ENCODE results near the gene TOR3A. TPM values are rescaled to one million over a fixed set of nuclear protein-coding genes. Genes with fewer than 3 reads are reported as not detected.
A peak's percentile ranks its signal among the peaks of the same experiment; 100 is the strongest.

The TOR3A gene
- total and polyA plus RNA-seq, 10 of the 15 experiments (the other 5 are each of a cell fraction or from before 2014, with no cell fraction given) = 8.6 to 87.9 (median 46.3) TPM

DNA sequence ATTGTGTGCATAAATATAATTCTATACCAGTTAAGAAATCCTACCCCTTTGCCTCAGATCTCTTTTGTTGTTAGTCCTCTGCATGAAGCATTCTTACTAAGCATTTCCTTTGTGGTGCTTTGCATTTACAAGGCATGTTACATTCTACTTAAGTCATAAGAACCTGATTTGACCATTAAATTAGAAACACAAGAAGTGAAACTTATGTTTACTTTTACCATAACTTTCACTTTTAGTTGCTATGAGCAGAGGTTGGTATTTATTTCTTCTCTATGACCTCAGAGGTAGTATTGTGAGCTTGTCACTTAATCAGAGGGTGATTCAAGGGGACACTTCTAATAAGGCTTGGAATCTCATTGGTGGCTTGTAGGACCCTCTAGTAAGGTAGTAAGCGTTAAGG is 47.1 kb upstream of the TOR3A start (continued):
- TF ChIP-seq GABPA (IDR thresholded peaks at IDR 0.05; ENCODE audit: low read depth) (0 out of 2 replicates have a peak, but pooled peaks have one; percentile 37), SIN3A (IDR thresholded peaks at IDR 0.05; ENCODE audit: low read depth, low read length) (no peak), NFXL1 (IDR thresholded peaks at IDR 0.05; ENCODE audit: borderline replicate concordance) (no peak), CREM (IDR thresholded peaks at IDR 0.05; ENCODE audit: low read depth) (peak; percentile 60), SKIL (IDR thresholded peaks at IDR 0.05; ENCODE audit: low read depth, poor library complexity, severe bottlenecking) (peak; percentile 60), SUPT20H (IDR thresholded peaks at IDR 0.05; ENCODE audit: borderline replicate concordance, control insufficient read depth, low read depth, low read length) (no peak), IRF4 (IDR thresholded peaks at IDR 0.05; ENCODE audit: low read depth, low read length) (0 out of 2 replicates have a peak, but pooled peaks have one; percentile 28), BMI1 (IDR thresholded peaks at IDR 0.05; ENCODE audit: borderline replicate concordance) (no peak), HDAC2 (IDR thresholded peaks at IDR 0.05) (no peak), DPF2 (IDR thresholded peaks at IDR 0.05) (no peak), BRCA1 (IDR thresholded peaks at IDR 0.05; ENCODE audit: low read depth, low read length) (no peak), ETV6 (conservative IDR thresholded peaks at IDR 0.05 in 1 of 2, IDR thresholded peaks at IDR 0.05 in 1 of 2; ENCODE audit: borderline replicate concordance in 1 of 2, low read depth in 1 of 2) (peak in 1 of 2 experiments; percentile 46; a peak in 1 of 4 replicates), ZZZ3 (IDR thresholded peaks at IDR 0.05; ENCODE audit: control insufficient read depth, insufficient read length, low read depth) (no peak), STAT3 (IDR thresholded peaks at IDR 0.05; ENCODE audit: low read depth, low read length) (no peak), HDAC6 (IDR thresholded peaks at IDR 0.05; ENCODE audit: unreplicated experiment) (no peak), ATF3 (IDR thresholded peaks at IDR 0.05; ENCODE audit: borderline replicate concordance, extremely low read depth, low read depth, low read length) (no peak), SIX5 (IDR thresholded peaks at IDR 0.05; ENCODE audit: low read depth, low read length, severe bottlenecking) (no peak), MYB (IDR thresholded peaks at IDR 0.05; ENCODE audit: borderline replicate concordance, low read depth, low read length) (no peak)
- TF ChIP-seq, protein P1, sequence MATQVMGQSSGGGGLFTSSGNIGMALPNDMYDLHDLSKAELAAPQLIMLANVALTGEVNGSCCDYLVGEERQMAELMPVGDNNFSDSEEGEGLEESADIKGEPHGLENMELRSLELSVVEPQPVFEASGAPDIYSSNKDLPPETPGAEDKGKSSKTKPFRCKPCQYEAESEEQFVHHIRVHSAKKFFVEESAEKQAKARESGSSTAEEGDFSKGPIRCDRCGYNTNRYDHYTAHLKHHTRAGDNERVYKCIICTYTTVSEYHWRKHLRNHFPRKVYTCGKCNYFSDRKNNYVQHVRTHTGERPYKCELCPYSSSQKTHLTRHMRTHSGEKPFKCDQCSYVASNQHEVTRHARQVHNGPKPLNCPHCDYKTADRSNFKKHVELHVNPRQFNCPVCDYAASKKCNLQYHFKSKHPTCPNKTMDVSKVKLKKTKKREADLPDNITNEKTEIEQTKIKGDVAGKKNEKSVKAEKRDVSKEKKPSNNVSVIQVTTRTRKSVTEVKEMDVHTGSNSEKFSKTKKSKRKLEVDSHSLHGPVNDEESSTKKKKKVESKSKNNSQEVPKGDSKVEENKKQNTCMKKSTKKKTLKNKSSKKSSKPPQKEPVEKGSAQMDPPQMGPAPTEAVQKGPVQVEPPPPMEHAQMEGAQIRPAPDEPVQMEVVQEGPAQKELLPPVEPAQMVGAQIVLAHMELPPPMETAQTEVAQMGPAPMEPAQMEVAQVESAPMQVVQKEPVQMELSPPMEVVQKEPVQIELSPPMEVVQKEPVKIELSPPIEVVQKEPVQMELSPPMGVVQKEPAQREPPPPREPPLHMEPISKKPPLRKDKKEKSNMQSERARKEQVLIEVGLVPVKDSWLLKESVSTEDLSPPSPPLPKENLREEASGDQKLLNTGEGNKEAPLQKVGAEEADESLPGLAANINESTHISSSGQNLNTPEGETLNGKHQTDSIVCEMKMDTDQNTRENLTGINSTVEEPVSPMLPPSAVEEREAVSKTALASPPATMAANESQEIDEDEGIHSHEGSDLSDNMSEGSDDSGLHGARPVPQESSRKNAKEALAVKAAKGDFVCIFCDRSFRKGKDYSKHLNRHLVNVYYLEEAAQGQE (IDR thresholded peaks at IDR 0.05; ENCODE audit: low read depth, low read length) = no peak
- TF ChIP-seq, protein P2, sequence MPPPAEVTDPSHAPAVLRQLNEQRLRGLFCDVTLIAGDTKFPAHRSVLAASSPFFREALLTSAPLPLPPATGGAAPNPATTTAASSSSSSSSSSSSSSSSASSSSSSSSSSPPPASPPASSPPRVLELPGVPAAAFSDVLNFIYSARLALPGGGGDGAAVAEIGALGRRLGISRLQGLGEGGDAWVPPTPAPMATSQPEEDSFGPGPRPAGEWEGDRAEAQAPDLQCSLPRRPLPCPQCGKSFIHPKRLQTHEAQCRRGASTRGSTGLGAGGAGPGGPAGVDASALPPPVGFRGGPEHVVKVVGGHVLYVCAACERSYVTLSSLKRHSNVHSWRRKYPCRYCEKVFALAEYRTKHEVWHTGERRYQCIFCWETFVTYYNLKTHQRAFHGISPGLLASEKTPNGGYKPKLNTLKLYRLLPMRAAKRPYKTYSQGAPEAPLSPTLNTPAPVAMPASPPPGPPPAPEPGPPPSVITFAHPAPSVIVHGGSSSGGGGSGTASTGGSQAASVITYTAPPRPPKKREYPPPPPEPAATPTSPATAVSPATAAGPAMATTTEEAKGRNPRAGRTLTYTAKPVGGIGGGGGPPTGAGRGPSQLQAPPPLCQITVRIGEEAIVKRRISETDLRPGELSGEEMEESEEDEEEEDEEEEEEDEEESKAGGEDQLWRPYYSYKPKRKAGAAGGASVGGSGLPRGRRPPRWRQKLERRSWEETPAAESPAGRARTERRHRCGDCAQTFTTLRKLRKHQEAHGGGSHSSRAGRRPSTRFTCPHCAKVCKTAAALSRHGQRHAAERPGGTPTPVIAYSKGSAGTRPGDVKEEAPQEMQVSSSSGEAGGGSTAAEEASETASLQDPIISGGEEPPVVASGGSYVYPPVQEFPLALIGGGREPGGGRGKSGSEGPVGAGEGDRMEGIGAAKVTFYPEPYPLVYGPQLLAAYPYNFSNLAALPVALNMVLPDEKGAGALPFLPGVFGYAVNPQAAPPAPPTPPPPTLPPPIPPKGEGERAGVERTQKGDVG (CRISPR knock-in tag; IDR thresholded peaks at IDR 0.05) = no peak
- TF ChIP-seq, protein P3, sequence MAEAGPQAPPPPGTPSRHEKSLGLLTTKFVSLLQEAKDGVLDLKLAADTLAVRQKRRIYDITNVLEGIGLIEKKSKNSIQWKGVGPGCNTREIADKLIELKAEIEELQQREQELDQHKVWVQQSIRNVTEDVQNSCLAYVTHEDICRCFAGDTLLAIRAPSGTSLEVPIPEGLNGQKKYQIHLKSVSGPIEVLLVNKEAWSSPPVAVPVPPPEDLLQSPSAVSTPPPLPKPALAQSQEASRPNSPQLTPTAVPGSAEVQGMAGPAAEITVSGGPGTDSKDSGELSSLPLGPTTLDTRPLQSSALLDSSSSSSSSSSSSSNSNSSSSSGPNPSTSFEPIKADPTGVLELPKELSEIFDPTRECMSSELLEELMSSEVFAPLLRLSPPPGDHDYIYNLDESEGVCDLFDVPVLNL (IDR thresholded peaks at IDR 0.05; ENCODE audit: low read depth, low read length) = no peak
